CD14-positive monocyte (primary cell): ENCODE measurements around the gene RAET1G. TPM values are rescaled to one million over a fixed set of nuclear protein-coding genes. Genes with fewer than 3 reads are reported as not detected.
"Not testable (repeated sequence)": the region's sequence is repeated elsewhere in the genome, so short reads cannot be mapped to it uniquely, and the experiment has no call there.

ENCODE experiments used
- DNase-seq, 3 donors: peaks; one replicate each; pipeline ENCODE4 v3.0.0-alpha.2; 2011 to 2022
- H2AFZ ChIP-seq: 2 replicates; pipeline ENCODE4 v1.6.0; 2012; ENCODE audit warnings: mild to moderate bottlenecking, low read depth, low read length, inconsistent platforms; ENCODE audit not compliant: insufficient read depth, poor library complexity, severe bottlenecking
- H3K27ac ChIP-seq, 2 donors: 1 replicate in 1 of 2; 2 replicates in 1 of 2; pipeline ENCODE4 v1.5.1; 2012 to 2013; ENCODE audit warnings: low read length in 2 of 2, control low read depth in 1 of 2, inconsistent platforms in 1 of 2, low read depth in 1 of 2, mild to moderate bottlenecking in 1 of 2
- H3K27me3 ChIP-seq, 2 donors: one replicate each; pipeline versions ENCODE4 v1.6.0 to v1.6.1; 2011 to 2013; ENCODE audit warnings: low read length in 2 of 2; ENCODE audit not compliant: control insufficient read depth in 2 of 2, insufficient read depth in 2 of 2
- H3K36me3 ChIP-seq, 2 donors: replicated peaks in 1 of 2; 1 replicate in 1 of 2; 2 replicates in 1 of 2; pipeline versions ENCODE4 v1.5.1 to v1.6.1; 2012 to 2013; ENCODE audit warnings: low read length in 2 of 2, control low read depth in 1 of 2, inconsistent platforms in 1 of 2, mild to moderate bottlenecking in 1 of 2; ENCODE audit not compliant: insufficient read depth in 2 of 2, control insufficient read depth in 1 of 2
- H3K4me1 ChIP-seq, 2 donors: 1 replicate in 1 of 2; 2 replicates in 1 of 2; pipeline versions ENCODE4 v1.5.1 to v1.6.1; 2012 to 2013; ENCODE audit warnings: low read length in 2 of 2, control low read depth in 1 of 2, inconsistent platforms in 1 of 2, mild to moderate bottlenecking in 1 of 2, moderate library complexity in 1 of 2; ENCODE audit not compliant: insufficient read depth in 2 of 2, control insufficient read depth in 1 of 2
- H3K4me2 ChIP-seq: replicated peaks from 2 replicates; pipeline ENCODE3; 2012; ENCODE audit warnings: low read length, moderate library complexity, mild to moderate bottlenecking; ENCODE audit not compliant: poor library complexity, severe bottlenecking; ENCODE audit errors: extremely low read depth
- H3K4me3 ChIP-seq, 3 experiments: fragments of 200-600 bp in 1 of 3; sonication (generic) in 1 of 3; replicated peaks in 1 of 3; 1 replicate in 2 of 3; 2 replicates in 1 of 3; pipeline ENCODE4 v1.5.1; 2011 to 2013; ENCODE audit warnings: low read length in 3 of 3, mild to moderate bottlenecking in 3 of 3, control low read depth in 2 of 3, low read depth in 2 of 3, inconsistent platforms in 1 of 3, moderate library complexity in 1 of 3
- H3K79me2 ChIP-seq: 2 replicates; pipeline ENCODE4 v1.6.0; 2012; ENCODE audit warnings: mild to moderate bottlenecking, control low read depth, inconsistent platforms, low read length, moderate library complexity; ENCODE audit not compliant: insufficient read depth
- H3K9ac ChIP-seq: 2 replicates; pipeline ENCODE4 v1.6.0; 2017; ENCODE audit warnings: low read length, mild to moderate bottlenecking; ENCODE audit not compliant: insufficient read depth, poor library complexity, severe bottlenecking
- H3K9me3 ChIP-seq, 2 donors: replicated peaks in 1 of 2; 1 replicate in 1 of 2; 2 replicates in 1 of 2; pipeline versions ENCODE4 v1.5.1 to v1.6.1; 2012 to 2013; ENCODE audit warnings: low read length in 2 of 2, control low read depth in 1 of 2; ENCODE audit not compliant: control insufficient read depth in 1 of 2, insufficient read depth in 1 of 2
- H4K20me1 ChIP-seq: 2 replicates; pipeline ENCODE4 v1.6.0; 2012; ENCODE audit warnings: mild to moderate bottlenecking, low read length, control low read depth, moderate library complexity; ENCODE audit not compliant: insufficient read depth
- H3K27ac Mint-ChIP-seq, 7 donors: one replicate each; pipeline ENCODE4 v1.8.0; 2020; ENCODE audit warnings: mild to moderate bottlenecking in 7 of 7, mixed read lengths in 7 of 7, moderate library complexity in 6 of 7, inconsistent platforms in 2 of 7
- H3K27me3 Mint-ChIP-seq, 3 donors: one replicate each; pipeline ENCODE4 v1.8.0; 2021 to 2022; ENCODE audit warnings: low read depth in 3 of 3, mild to moderate bottlenecking in 3 of 3, mixed read lengths in 3 of 3, moderate library complexity in 3 of 3, inconsistent platforms in 1 of 3
- H3K36me3 Mint-ChIP-seq, 2 donors: one replicate each; pipeline ENCODE4 v1.8.0; 2020; ENCODE audit warnings: mixed read lengths in 2 of 2, inconsistent platforms in 1 of 2, mild to moderate bottlenecking in 1 of 2
- H3K4me1 Mint-ChIP-seq: one replicate; pipeline ENCODE4 v1.8.0; 2020; ENCODE audit warnings: mild to moderate bottlenecking, mixed read lengths
- H3K4me3 Mint-ChIP-seq, 2 donors: one replicate each; pipeline ENCODE4 v1.8.0; 2020; ENCODE audit warnings: mild to moderate bottlenecking in 2 of 2, mixed read lengths in 2 of 2, moderate library complexity in 1 of 2
- H3K9me3 Mint-ChIP-seq, 7 donors: one replicate each; pipeline ENCODE4 v1.8.0; 2020 to 2022; ENCODE audit warnings: mixed read lengths in 7 of 7, mild to moderate bottlenecking in 6 of 7, moderate library complexity in 6 of 7, inconsistent platforms in 2 of 7
- CTCF ChIP-seq: fragments of 200-600 bp; IDR thresholded peaks from one replicate; pipeline ENCODE4 v1.8.0; 2022; ENCODE audit warnings: antibody characterized with exemption, mild to moderate bottlenecking
- WGBS: methylation state at CpG from one replicate; pipeline ENCODE4 v1.1.5; 2013; ENCODE audit warnings: missing lambda C conversion rate; ENCODE audit not compliant: insufficient coverage; 5-methylcytosine and 5-hydroxymethylcytosine counted together
- intact Hi-C, 2 donors: fragments of 100-400 bp; cut with micrococcal nuclease; formaldehyde crosslinking; loops; one replicate each; pipeline versions ENCODE4 v1.15.0 to v1.15.1; 2023
- polyA plus RNA-seq, 3 donors: library from polyadenylated mRNA; depleted of rRNA in 1 of 3; unstranded in 2 of 3; stranded (reverse) in 1 of 3; fragments of 300-500 nt in 2 of 3; fragments of >200 nt in 1 of 3; fragmentation: Illumina TruSeq in 2 of 3; gene quantifications; 1 replicate in 2 of 3; 2 replicates in 1 of 3; pipeline ENCODE4 v1.2.3, GENCODE V29; 2012 to 2021

The RAET1G gene
- polyA plus RNA-seq, 3 donors, result not detected

GRCh38 chr6:149960488-149960887 is 37.6 kb upstream of the RAET1G start:
- peaks cover 24% of the 10 kb centered on the region for H3K4me1 Mint-ChIP-seq
- Histone ChIP-seq H3K4me1 (peaks cover 24 to 25% of the 10 kb centered on the region in 2 donors), H3K4me3 (no peak overlapping the region), H3K79me2 (no peaks in the 10 kb centered on the region), H3K27ac (no peak overlapping the region), H4K20me1 (peaks cover 3% of the 10 kb centered on the region), H3K9me3 (peaks cover 12 to 19% of the 10 kb centered on the region in 2 donors), H3K36me3 (no peaks in the 10 kb centered on the region), H3K27me3 (peaks cover 29 to 88% of the 10 kb centered on the region in 2 donors), H3K4me2 (no peak overlapping the region), H3K9ac (no peak overlapping the region), H2AFZ (no peak overlapping the region)
- intact Hi-C loops, result no loop called here
- peaks cover 5 to 24% (median 19%) of the 10 kb centered on the region in 7 donors for H3K9me3 Mint-ChIP-seq
- 77% methylated on average over 6 of the region's 6 CpGs for WGBS
- peaks cover 69 to 91% (median 85%) of the 10 kb centered on the region in 3 donors for H3K27me3 Mint-ChIP-seq
- H3K36me3 Mint-ChIP-seq, result peaks cover 12 to 17% of the 10 kb centered on the region in 2 donors
- TF ChIP-seq CTCF, result no peak
- H3K27ac Mint-ChIP-seq, result no peak overlapping the region
- DNase-seq, result no peak
- no peak overlapping the region for H3K4me3 Mint-ChIP-seq

DNA sequence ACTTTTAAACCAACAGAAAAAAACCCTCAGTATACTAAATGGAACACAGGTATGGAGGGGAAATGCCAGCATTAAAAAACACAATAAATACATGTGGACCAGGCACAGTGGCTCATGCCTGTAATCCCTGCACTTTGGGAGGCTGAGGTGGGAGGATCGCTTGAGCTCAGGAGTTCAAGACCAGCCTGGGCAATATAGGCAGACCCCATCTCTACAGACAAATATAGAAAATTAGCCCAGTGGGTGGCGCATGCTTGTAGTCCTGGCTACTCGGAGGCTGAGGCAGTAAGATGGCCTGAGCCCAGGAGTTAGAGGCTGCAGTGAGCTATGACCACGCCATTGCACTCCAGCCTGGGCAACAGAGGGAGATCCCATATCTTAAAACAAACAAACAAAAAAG is 36.9 kb upstream of the RAET1G start:
- H3K27me3 ChIP-seq, result peaks cover 30 to 88% of the 10 kb centered on the region in 2 donors
- WGBS, result no CpG with 5 or more reads among the region's 4 CpGs

DNA sequence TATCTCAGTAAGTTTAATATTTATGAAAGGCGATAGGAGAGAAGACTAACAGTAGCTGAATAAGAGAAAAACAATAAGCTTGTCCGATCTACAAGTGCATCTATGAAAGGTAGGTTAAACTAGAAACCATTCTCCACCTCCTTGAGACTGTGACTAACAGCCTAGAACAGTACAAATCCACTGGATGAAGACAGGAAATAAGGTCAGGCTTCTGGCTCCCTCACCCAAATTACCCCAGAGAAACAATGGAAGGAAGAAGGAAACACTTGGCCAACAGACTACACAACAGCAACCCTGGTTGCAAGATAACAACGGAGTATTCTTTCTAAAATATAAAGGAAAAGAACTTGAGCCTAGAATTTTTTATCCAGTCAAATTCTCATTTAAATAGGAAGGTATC is 35.2 kb upstream of the RAET1G start:
- H3K9me3 ChIP-seq, H3K4me1 ChIP-seq, H3K36me3 ChIP-seq, H3K4me3 ChIP-seq, H4K20me1 ChIP-seq, H3K36me3 Mint-ChIP-seq, H3K9ac ChIP-seq, DNase-seq, H2AFZ ChIP-seq, H3K27ac Mint-ChIP-seq, H3K27ac ChIP-seq, H3K4me2 ChIP-seq, H3K79me2 ChIP-seq, intact Hi-C loops: not testable (repeated sequence)
- no CpG with 5 or more reads among the region's 3 CpGs for WGBS
- H3K9me3 Mint-ChIP-seq, result peaks cover 0 to 11% (median 5%) of the 10 kb centered on the region in 7 donors
- H3K27me3 ChIP-seq, result peaks cover 37 to 90% of the 10 kb centered on the region in 2 donors
- H3K4me3 Mint-ChIP-seq, result peak overlapping the region in 1 of 2 donors; percentile 46
- peaks cover 65 to 90% (median 88%) of the 10 kb centered on the region in 3 donors for H3K27me3 Mint-ChIP-seq
- H3K4me1 Mint-ChIP-seq, result peaks cover 12% of the 10 kb centered on the region

More for the DNA sequence above, 36.9 kb upstream of the RAET1G start:
- Histone ChIP-seq H3K4me1 (peaks cover 18 to 19% of the 10 kb centered on the region in 2 donors), H3K9me3 (peaks cover 10 to 13% of the 10 kb centered on the region in 2 donors)
- H3K4me3 ChIP-seq, H3K36me3 ChIP-seq, H3K27ac Mint-ChIP-seq, DNase-seq, H3K4me3 Mint-ChIP-seq, H3K79me2 ChIP-seq, H4K20me1 ChIP-seq, H3K27ac ChIP-seq, H3K4me2 ChIP-seq, H2AFZ ChIP-seq, intact Hi-C loops, H3K9ac ChIP-seq: not testable (repeated sequence)
- peaks cover 8 to 14% of the 10 kb centered on the region in 2 donors for H3K36me3 Mint-ChIP-seq
- peaks cover 22% of the 10 kb centered on the region for H3K4me1 Mint-ChIP-seq
- peaks cover 69 to 91% (median 85%) of the 10 kb centered on the region in 3 donors for H3K27me3 Mint-ChIP-seq
- H3K9me3 Mint-ChIP-seq, result peaks cover 4 to 22% (median 12%) of the 10 kb centered on the region in 7 donors

- H3K4me1 ChIP-seq, H3K36me3 ChIP-seq, H3K79me2 ChIP-seq, H3K4me2 ChIP-seq, H3K9me3 ChIP-seq, H2AFZ ChIP-seq, H3K4me1 Mint-ChIP-seq, H4K20me1 ChIP-seq, intact Hi-C loops, H3K9ac ChIP-seq, H3K27ac ChIP-seq, DNase-seq, H3K36me3 Mint-ChIP-seq, H3K4me3 ChIP-seq: not testable (repeated sequence)
- H3K4me3 Mint-ChIP-seq, result peak overlapping the region in 1 of 2 donors; percentile 79
- peaks cover 76 to 91% (median 90%) of the 10 kb centered on the region in 3 donors for H3K27me3 Mint-ChIP-seq
- peaks cover 59 to 91% of the 10 kb centered on the region in 2 donors for H3K27me3 ChIP-seq
- peak overlapping the region in 1 of 7 donors; percentile 62 for H3K27ac Mint-ChIP-seq
- 40% methylated on average over 1 of the region's 7 CpGs for WGBS
- H3K9me3 Mint-ChIP-seq, result peaks cover 0 to 14% (median 3%) of the 10 kb centered on the region in 7 donors
Measured at GRCh38 chr6:149955654-149956317, 32.9 kb upstream of the RAET1G start.
